ENCODE results near the gene FERMT2.
"Not testable (repeated sequence)": the region's sequence is repeated elsewhere in the genome, so short reads cannot be mapped to it uniquely, and the experiment has no call there.

The FERMT2 gene

GRCh38 chr14:52939427-52939826, 11.4 kb downstream of the FERMT2 start:
- DNase-seq (ENCODE audit: low read depth): no peak

- DNase-seq (ENCODE audit: low read depth): no peak
Observed at GRCh38 chr14:52937869-52938268, 13.0 kb downstream of the FERMT2 start.

- no peak for DNase-seq (ENCODE audit: low read depth)
Observed at GRCh38 chr14:52937306-52937705, 13.5 kb downstream of the FERMT2 start.

- DNase-seq (ENCODE audit: low read depth): no peak
Observed at GRCh38 chr14:52936437-52936836, 14.4 kb downstream of the FERMT2 start.

DNA sequence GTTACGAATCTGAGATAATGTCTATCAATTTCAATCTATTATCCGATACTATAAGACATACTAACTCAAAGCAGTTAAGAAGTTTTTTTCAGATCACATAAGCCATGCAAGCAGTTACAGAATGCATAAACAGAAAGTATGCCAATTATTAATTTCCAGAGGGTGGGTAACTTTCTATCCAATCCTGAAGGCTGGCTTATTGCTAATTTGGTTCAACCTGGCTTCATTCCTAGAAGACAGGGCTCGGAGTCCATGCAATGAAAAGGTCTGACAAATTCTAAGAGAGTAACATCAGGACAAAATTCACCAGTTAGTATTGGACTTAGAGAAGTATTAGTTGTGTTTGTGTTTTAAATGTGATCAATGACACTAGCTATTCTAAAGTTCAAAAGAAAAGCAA, 15.0 kb downstream of the FERMT2 start:
- DNase-seq (ENCODE audit: low read depth): no peak

DNA sequence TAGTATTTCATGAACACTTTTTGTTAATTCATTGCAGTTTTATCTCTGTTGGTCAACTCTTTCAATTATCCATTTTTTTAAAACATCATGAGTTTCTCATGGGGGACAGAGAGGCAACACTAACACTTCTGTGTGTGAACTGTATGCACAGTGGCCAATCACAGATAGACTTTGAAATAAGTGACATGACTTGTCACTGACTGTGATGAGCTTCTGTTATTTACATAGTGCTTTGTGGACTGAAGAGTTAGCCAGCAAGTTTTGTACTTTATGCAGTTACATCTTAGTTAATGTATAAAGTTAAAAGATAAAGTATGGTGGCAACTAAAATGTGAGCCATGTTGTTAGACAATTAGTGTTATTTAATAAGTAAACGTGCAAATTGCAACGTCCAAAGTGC, 16.1 kb downstream of the FERMT2 start:
- DNase-seq (ENCODE audit: low read depth): no peak

DNA sequence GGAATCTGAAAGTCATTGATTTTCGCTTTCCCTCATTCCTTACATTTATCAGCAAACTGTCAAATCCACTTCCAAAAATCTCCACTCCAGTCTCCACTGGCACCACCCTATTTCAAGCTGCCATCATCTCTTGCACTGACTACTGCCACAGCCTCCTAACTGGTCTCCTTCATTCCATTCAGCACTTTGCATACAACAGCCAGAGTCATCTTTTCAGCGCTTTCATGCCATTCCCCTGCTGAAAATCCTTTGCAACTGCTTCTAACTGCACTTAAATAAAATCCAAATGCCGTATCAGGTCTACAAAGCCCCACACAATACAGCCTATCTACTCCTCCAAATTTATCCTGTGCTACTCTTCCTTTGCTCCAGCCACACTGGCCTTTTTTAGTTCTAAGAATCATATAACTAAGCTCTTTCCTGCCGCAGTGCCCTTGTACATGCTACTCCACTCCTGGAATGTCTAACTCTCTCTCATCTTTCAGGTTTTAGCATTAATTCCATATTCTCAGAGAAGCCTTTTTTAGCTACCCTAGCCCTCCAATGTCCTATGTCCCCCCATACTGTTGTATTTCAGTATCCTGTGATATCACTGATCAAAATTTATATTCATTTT, 21.6 kb downstream of the FERMT2 start:
- no peak for DNase-seq (ENCODE audit: low read depth)

DNA sequence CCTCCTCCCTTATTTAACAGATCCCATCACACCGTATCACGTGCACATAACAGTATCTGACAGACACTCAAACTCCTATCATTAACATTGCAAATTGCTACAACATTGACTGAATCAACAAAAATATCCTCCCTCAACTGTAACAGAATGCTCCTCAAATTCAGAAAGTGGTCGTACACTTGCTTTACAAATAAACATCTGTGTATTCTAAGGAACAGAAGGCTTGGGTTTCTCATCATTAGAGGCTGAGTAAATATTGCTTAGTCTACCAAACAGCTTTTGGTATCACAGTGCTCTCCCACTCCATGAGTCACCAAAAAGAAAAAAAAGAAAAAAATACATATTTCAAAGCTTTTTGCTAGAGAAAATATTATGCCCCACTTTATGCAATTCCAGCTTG, 23.9 kb downstream of the FERMT2 start:
- DNase-seq (ENCODE audit: low read depth): no peak

- DNase-seq (ENCODE audit: low read depth): no peak
Observed at GRCh38 chr14:52923902-52924575, 26.8 kb downstream of the FERMT2 start.

- no peak for DNase-seq (ENCODE audit: low read depth)
Observed at GRCh38 chr14:52922656-52923055, 28.2 kb downstream of the FERMT2 start.

- no peak for DNase-seq (ENCODE audit: low read depth)
Observed at GRCh38 chr14:52922059-52922458, 28.8 kb downstream of the FERMT2 start.

GRCh38 chr14:52920411-52920810, 30.4 kb downstream of the FERMT2 start:
- not testable (repeated sequence) for DNase-seq (ENCODE audit: low read depth)

GRCh38 chr14:52919971-52920370, 30.9 kb downstream of the FERMT2 start:
- DNase-seq (ENCODE audit: low read depth): no peak

GRCh38 chr14:52918486-52918885, 32.4 kb downstream of the FERMT2 start:
- peak; percentile 14 for DNase-seq (ENCODE audit: low read depth)

- DNase-seq (ENCODE audit: low read depth): no peak
Observed at GRCh38 chr14:52917735-52918134, 33.1 kb downstream of the FERMT2 start.

GRCh38 chr14:52914295-52914694, 36.6 kb downstream of the FERMT2 start:
- no peak for DNase-seq (ENCODE audit: low read depth)

GRCh38 chr14:52913271-52913670, 37.6 kb downstream of the FERMT2 start:
- DNase-seq (ENCODE audit: low read depth): no peak

DNA sequence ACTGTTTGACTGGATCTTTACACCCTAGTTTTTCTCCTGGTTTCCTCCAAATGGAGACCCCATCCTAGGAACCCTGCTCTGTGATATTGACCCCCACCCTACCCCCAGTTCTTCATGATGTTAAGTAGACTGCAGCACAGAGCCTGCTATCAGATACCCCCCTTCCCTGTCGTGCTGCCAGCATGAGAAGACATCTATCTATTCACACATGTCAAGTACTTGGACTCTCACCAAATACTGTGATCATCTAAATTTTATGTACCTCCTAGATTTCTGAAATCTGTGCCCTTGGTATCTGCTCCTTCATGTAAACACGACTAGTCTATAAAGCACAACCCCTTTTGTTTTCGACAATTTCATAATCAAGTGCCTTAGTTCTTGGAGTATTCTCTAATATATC, 38.9 kb downstream of the FERMT2 start:
- DNase-seq (ENCODE audit: low read depth): no peak

GRCh38 chr14:52910572-52910971, 40.3 kb downstream of the FERMT2 start:
- no peak for DNase-seq (ENCODE audit: low read depth)

GRCh38 chr14:52907949-52908348, 42.9 kb downstream of the FERMT2 start:
- DNase-seq (ENCODE audit: low read depth): no peak

DNA sequence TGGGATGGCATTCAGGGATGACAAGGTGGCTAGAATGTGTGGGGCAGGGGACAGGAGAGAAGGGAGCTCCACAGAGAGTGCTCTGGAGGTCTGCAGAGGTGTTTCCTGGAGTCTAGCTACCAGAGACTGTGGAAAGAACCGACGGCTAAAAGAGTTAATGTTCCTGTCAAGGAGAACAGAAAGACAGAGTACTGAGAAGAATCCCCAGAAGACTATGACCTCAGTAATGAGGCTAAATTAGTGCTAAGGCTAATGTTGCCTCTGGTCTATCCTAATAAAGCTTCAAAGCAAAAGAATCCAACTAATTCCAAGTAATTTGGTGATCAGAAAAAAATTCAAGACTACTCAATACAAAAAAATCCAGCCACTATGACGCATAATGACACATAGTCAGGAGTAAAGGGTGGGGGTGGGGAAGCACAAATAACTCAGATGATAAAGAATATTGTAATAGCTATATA, 44.7 kb downstream of the FERMT2 start:
- DNase-seq (ENCODE audit: low read depth): no peak

DNA sequence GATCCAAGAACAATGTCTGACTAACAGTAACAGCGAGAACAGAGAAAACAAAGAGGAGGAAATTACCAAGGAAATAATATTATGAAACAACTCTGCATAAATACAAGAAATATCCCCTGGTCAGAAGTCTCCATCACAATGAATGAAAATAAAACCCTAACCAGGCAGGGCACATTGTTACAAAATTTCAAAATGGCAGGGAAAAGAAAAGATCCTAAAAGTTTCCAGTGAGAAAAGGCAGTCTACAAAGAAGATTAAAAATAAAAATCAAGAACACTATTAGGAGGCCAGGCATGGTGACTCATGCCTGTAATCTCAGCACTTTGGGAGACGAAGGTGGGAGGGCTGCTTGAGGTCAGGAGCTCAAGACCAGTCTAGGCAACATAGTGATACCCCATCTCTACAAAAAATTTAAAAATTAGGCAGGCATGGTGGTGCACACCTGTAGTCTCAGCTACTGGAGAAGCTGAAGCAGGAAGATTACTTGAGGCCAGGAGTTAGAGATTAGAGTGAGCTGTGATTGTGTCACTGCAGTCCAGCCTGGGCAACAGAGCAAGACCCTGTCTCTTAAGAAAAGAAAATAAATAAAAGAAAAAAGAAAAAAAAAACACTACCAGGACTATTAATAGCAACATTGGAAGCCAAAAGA, 47.8 kb downstream of the FERMT2 start:
- DNase-seq (ENCODE audit: low read depth): no peak

GRCh38 chr14:52901357-52901980, 49.4 kb downstream of the FERMT2 start:
- no peak for DNase-seq (ENCODE audit: low read depth)

Measured in T-helper 22 cell (primary cell).